Stimulated activated naive CD4-positive, alpha-beta T cell treated with Interleukin-2 at 50 U/mL for 16 hours (primary cell): ENCODE measurements around the gene CRHR1.

Experiments
- DNase-seq: peaks from one replicate; lab custom pipeline; 2025; lab: John Stamatoyannopoulos, UW

The CRHR1 gene

GRCh38 chr17:45790296-45790922 lies 6.3 kb downstream of the CRHR1 start:
- DNase-seq: no peak

GRCh38 chr17:45791041-45791582 lies 7.0 kb downstream of the CRHR1 start:
- no peak for DNase-seq

GRCh38 chr17:45791935-45792334 lies 7.8 kb downstream of the CRHR1 start:
- no peak for DNase-seq

GRCh38 chr17:45792437-45792836 lies 8.3 kb downstream of the CRHR1 start:
- no peak for DNase-seq

- DNase-seq: no peak
Observed at GRCh38 chr17:45792995-45793755, 9.1 kb downstream of the CRHR1 start.

- no peak for DNase-seq
Observed at GRCh38 chr17:45793999-45794540, 9.9 kb downstream of the CRHR1 start.

GRCh38 chr17:45794840-45795239 lies 10.7 kb downstream of the CRHR1 start:
- no peak for DNase-seq

- DNase-seq: no peak
Observed at GRCh38 chr17:45800816-45801215, 16.7 kb downstream of the CRHR1 start.

- DNase-seq: no peak
Observed at GRCh38 chr17:45801421-45801820, 17.3 kb downstream of the CRHR1 start.

- DNase-seq: no peak
Observed at GRCh38 chr17:45808845-45809244, 24.7 kb downstream of the CRHR1 start.

GRCh38 chr17:45809499-45809898 lies 25.4 kb downstream of the CRHR1 start:
- no peak for DNase-seq

- no peak for DNase-seq
Observed at GRCh38 chr17:45812102-45812501, 28.0 kb downstream of the CRHR1 start.

- DNase-seq: no peak
Observed at GRCh38 chr17:45813048-45813725, 29.1 kb downstream of the CRHR1 start.

- DNase-seq: no peak
Observed at GRCh38 chr17:45814622-45815606, 30.8 kb downstream of the CRHR1 start.

- DNase-seq: no peak
Observed at GRCh38 chr17:45815752-45816151, 31.6 kb downstream of the CRHR1 start.

- DNase-seq: no peak
Observed at GRCh38 chr17:45818041-45818440, 33.9 kb downstream of the CRHR1 start.

- no peak for DNase-seq
Observed at GRCh38 chr17:45818699-45819098, 34.6 kb downstream of the CRHR1 start.

- no peak for DNase-seq
Observed at GRCh38 chr17:45819632-45820031, 35.5 kb downstream of the CRHR1 start.

GRCh38 chr17:45820052-45820780 lies 36.1 kb downstream of the CRHR1 start:
- no peak for DNase-seq

- DNase-seq: no peak
Observed at GRCh38 chr17:45821147-45821546, 37.0 kb downstream of the CRHR1 start.

GRCh38 chr17:45823598-45823997 lies 39.5 kb downstream of the CRHR1 start:
- DNase-seq: no peak
